Endothelial cell (in vitro differentiated cells): Measurements from ENCODE around the gene FAM3B. TPM values are rescaled to one million over a fixed set of nuclear protein-coding genes. Genes with fewer than 3 reads are reported as not detected.

Experiments
- DNase-seq: peaks from one replicate; pipeline ENCODE4 v3.0.0; 2021; ENCODE audit warnings: low spot score
- H3K27ac Mint-ChIP-seq: one replicate; pipeline ENCODE4 v1.8.0; 2021; ENCODE audit warnings: mixed read lengths, inconsistent platforms; ENCODE audit not compliant: unreplicated experiment
- H3K27me3 Mint-ChIP-seq: one replicate; pipeline ENCODE4 v1.8.0; 2021; ENCODE audit warnings: mild to moderate bottlenecking, moderate library complexity, mixed read lengths, inconsistent platforms; ENCODE audit not compliant: unreplicated experiment
- H3K36me3 Mint-ChIP-seq: one replicate; pipeline ENCODE4 v1.8.0; 2021; ENCODE audit warnings: mild to moderate bottlenecking, low read depth, mixed read lengths, inconsistent platforms; ENCODE audit not compliant: unreplicated experiment
- H3K4me1 Mint-ChIP-seq: one replicate; pipeline ENCODE4 v1.8.0; 2021; ENCODE audit warnings: mild to moderate bottlenecking, mixed read lengths, inconsistent platforms; ENCODE audit not compliant: unreplicated experiment
- H3K4me3 Mint-ChIP-seq: one replicate; pipeline ENCODE4 v1.8.0; 2021; ENCODE audit warnings: mild to moderate bottlenecking, mixed read lengths, inconsistent platforms; ENCODE audit not compliant: unreplicated experiment
- H3K9me3 Mint-ChIP-seq: one replicate; pipeline ENCODE4 v1.8.0; 2021; ENCODE audit warnings: mixed read lengths, inconsistent platforms; ENCODE audit not compliant: unreplicated experiment
- CTCF ChIP-seq: fragments of 200-600 bp; sonication (generic); IDR thresholded peaks from one replicate; pipeline ENCODE4 v1.5.0; 2021; ENCODE audit warnings: antibody characterized with exemption; ENCODE audit not compliant: unreplicated experiment
- total RNA-seq: library from RNA; stranded (reverse); fragmentation: NEBNext Ultra II Directional; extraction: Animal tissue kit (Norgen Biotek cat#: 25700); gene quantifications from one replicate; pipeline ENCODE4 v1.2.1, GENCODE V29; 2021; ENCODE audit not compliant: unreplicated experiment

Gene FAM3B
- total RNA-seq, 1 donor from 2014 or later, result 0.33 TPM

GRCh38 chr21:41317458-41317857, 857 bp downstream of the FAM3B start:
- Mint-ChIP-seq H3K27me3 (peaks cover 11% of the 10 kb centered on the region), H3K36me3 (peaks cover 3% of the 10 kb centered on the region)
- no peak for TF ChIP-seq CTCF

GRCh38 chr21:41318218-41318617, 1.6 kb downstream of the FAM3B start:
- no peak overlapping the region for H3K4me3 Mint-ChIP-seq
- no peak for TF ChIP-seq CTCF
- H3K9me3 Mint-ChIP-seq, result no peaks in the 10 kb centered on the region
- H3K4me1 Mint-ChIP-seq, result peaks cover 4% of the 10 kb centered on the region
- H3K36me3 Mint-ChIP-seq, result peaks cover 3% of the 10 kb centered on the region
- peaks cover 11% of the 10 kb centered on the region for H3K27me3 Mint-ChIP-seq
- H3K27ac Mint-ChIP-seq, result no peak overlapping the region
- no peak for DNase-seq

More at GRCh38 chr21:41317458-41317857, 857 bp downstream of the FAM3B start:
- Mint-ChIP-seq H3K4me1 (peaks cover 4% of the 10 kb centered on the region), H3K9me3 (no peaks in the 10 kb centered on the region), H3K4me3 (no peak overlapping the region), H3K27ac (no peak overlapping the region)
- DNase-seq, result no peak

- no peak overlapping the region for H3K4me3 Mint-ChIP-seq
- peaks cover 4% of the 10 kb centered on the region for H3K4me1 Mint-ChIP-seq
- no peak for TF ChIP-seq CTCF
- H3K27me3 Mint-ChIP-seq, result peaks cover 11% of the 10 kb centered on the region
- peaks cover 3% of the 10 kb centered on the region for H3K36me3 Mint-ChIP-seq
- DNase-seq, result no peak
- H3K9me3 Mint-ChIP-seq, result no peaks in the 10 kb centered on the region
- no peak overlapping the region for H3K27ac Mint-ChIP-seq
These were observed 2.7 kb downstream of the FAM3B start for GRCh38 chr21:41319273-41319672.

- H3K9me3 Mint-ChIP-seq, result no peaks in the 10 kb centered on the region
These were observed 4.8 kb downstream of the FAM3B start for GRCh38 chr21:41321211-41321907.

More at GRCh38 chr21:41321211-41321907, 4.8 kb downstream of the FAM3B start:
- H3K27me3 Mint-ChIP-seq, result peaks cover 8% of the 10 kb centered on the region
- DNase-seq, result no peak
- H3K36me3 Mint-ChIP-seq, result peaks cover 3% of the 10 kb centered on the region
- H3K4me1 Mint-ChIP-seq, result peaks cover 4% of the 10 kb centered on the region
- H3K4me3 Mint-ChIP-seq, result no peak overlapping the region
- TF ChIP-seq CTCF, result no peak
- no peak overlapping the region for H3K27ac Mint-ChIP-seq
